ENCODE results near the gene CADM4.

DNA sequence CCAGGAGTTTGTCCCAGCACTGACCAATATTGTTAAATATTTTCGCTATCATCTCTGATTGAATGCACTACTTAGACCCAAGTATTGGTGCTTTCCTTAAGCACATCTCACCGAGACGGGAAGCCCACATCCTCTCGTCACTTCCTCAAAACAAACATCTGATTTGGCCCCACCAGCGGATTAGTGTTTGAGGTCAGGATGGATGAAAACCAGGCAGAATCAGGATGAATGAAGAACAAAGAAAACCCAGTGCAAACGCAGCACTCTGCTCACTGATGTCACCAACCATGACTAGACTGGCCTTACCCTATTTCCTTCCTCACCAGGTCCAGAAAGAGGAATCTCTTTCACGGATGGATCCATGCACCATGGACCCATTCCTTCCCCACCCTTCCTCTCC is 24.4 kb upstream of the CADM4 start:
- TF ChIP-seq, protein P1, sequence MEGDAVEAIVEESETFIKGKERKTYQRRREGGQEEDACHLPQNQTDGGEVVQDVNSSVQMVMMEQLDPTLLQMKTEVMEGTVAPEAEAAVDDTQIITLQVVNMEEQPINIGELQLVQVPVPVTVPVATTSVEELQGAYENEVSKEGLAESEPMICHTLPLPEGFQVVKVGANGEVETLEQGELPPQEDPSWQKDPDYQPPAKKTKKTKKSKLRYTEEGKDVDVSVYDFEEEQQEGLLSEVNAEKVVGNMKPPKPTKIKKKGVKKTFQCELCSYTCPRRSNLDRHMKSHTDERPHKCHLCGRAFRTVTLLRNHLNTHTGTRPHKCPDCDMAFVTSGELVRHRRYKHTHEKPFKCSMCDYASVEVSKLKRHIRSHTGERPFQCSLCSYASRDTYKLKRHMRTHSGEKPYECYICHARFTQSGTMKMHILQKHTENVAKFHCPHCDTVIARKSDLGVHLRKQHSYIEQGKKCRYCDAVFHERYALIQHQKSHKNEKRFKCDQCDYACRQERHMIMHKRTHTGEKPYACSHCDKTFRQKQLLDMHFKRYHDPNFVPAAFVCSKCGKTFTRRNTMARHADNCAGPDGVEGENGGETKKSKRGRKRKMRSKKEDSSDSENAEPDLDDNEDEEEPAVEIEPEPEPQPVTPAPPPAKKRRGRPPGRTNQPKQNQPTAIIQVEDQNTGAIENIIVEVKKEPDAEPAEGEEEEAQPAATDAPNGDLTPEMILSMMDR (IDR thresholded peaks at IDR 0.05 in 2 of 3, conservative IDR thresholded peaks at IDR 0.05 in 1 of 3; ENCODE audit: insufficient read depth in 2 of 3, low read depth in 1 of 3, low read length in 3 of 3) = no peak
- TF ChIP-seq, protein P2, sequence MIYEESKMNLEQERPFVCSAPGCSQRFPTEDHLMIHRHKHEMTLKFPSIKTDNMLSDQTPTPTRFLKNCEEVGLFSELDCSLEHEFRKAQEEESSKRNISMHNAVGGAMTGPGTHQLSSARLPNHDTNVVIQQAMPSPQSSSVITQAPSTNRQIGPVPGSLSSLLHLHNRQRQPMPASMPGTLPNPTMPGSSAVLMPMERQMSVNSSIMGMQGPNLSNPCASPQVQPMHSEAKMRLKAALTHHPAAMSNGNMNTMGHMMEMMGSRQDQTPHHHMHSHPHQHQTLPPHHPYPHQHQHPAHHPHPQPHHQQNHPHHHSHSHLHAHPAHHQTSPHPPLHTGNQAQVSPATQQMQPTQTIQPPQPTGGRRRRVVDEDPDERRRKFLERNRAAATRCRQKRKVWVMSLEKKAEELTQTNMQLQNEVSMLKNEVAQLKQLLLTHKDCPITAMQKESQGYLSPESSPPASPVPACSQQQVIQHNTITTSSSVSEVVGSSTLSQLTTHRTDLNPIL (CRISPR knock-in tag; IDR thresholded peaks at IDR 0.05) = no peak
- TF ChIP-seq, protein P3, sequence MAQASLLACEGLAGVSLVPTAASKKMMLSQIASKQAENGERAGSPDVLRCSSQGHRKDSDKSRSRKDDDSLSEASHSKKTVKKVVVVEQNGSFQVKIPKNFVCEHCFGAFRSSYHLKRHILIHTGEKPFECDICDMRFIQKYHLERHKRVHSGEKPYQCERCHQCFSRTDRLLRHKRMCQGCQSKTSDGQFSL (CRISPR knock-in tag; IDR thresholded peaks at IDR 0.05) = no peak
- TF ChIP-seq, protein P3 (tag; IDR thresholded peaks at IDR 0.05) = no peak
- TF ChIP-seq U2AF1 (optimal IDR thresholded peaks at IDR 0.05; ENCODE audit: low read depth, low read length) (no peak), GABPB2 (CRISPR knock-in tag; conservative IDR thresholded peaks at IDR 0.05) (no peak), DNMT1 (IDR thresholded peaks at IDR 0.05) (no peak), NR4A1 (CRISPR knock-in tag; IDR thresholded peaks at IDR 0.05) (no peak), NR4A1 (tag; IDR thresholded peaks at IDR 0.05) (no peak), SMC3 (conservative IDR thresholded peaks at IDR 0.05; ENCODE audit: insufficient read depth, low read depth, low read length) (no peak), CBX3 (IDR thresholded peaks at IDR 0.05; ENCODE audit: borderline replicate concordance in 1 of 2, low read length in 2 of 2) (no peak), ELF1 (tag; IDR thresholded peaks at IDR 0.05) (no peak), RAD21 (CRISPR knock-in tag; conservative IDR thresholded peaks at IDR 0.05 in 1 of 2, IDR thresholded peaks at IDR 0.05 in 1 of 2) (no peak)
- TF ChIP-seq, protein P4, sequence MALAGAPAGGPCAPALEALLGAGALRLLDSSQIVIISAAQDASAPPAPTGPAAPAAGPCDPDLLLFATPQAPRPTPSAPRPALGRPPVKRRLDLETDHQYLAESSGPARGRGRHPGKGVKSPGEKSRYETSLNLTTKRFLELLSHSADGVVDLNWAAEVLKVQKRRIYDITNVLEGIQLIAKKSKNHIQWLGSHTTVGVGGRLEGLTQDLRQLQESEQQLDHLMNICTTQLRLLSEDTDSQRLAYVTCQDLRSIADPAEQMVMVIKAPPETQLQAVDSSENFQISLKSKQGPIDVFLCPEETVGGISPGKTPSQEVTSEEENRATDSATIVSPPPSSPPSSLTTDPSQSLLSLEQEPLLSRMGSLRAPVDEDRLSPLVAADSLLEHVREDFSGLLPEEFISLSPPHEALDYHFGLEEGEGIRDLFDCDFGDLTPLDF (CRISPR knock-in tag; IDR thresholded peaks at IDR 0.05) = no peak
